HCT116 (cell line): ENCODE results near the gene SAP130. TPM values are rescaled to one million over a fixed set of nuclear protein-coding genes. Genes with fewer than 3 reads are reported as not detected.

ENCODE experiments used
- ATAC-seq: fragments of 200-7000 bp; cut with Tn5 transposase; 2 replicates; pipeline ENCODE4 v1.9.1; 2020; ENCODE audit warnings: mild to moderate bottlenecking, moderate library complexity
- BruUV-seq: library from RNA; stranded (reverse); fragments of 400-500 nt; replicated peaks from 2 replicates; lab custom pipeline; 2021; lab: Mats Ljungman, UMichigan
- CTCF ChIA-PET: fragments of 300-600 bp; sonication (Branson Sonifier 250); formaldehyde crosslinking; loops from one replicate; lab custom pipeline; 2021; ENCODE audit warnings: antibody characterized with exemption; lab: Charles Lee
- POLR2A ChIA-PET: fragments of 300-600, 350-600 bp; sonication (Branson Sonifier 250); formaldehyde crosslinking; loops from one replicate; lab custom pipeline; 2021; ENCODE audit warnings: antibody characterized with exemption; lab: Charles Lee
- RAD21 ChIA-PET, 2 experiments: fragments of 300-600 bp; sonication (Branson Sonifier 250); formaldehyde crosslinking; loops; one replicate each; lab custom pipeline; 2023; ENCODE audit warnings: low total read pairs in 2 of 2; ENCODE audit not compliant: uncharacterized antibody in 2 of 2, unreplicated experiment in 2 of 2, low non-redundant PET in 1 of 2; lab: Charles Lee
- DNase-seq: peaks from one replicate; pipeline ENCODE4 v3.0.0-alpha.2; 2010; ENCODE audit warnings: low read depth, low spot score
- H2AFZ ChIP-seq: fragments of 200-600 bp; shearing (Covaris generic), sonication (generic); 2 replicates; pipeline ENCODE4 v1.6.1; 2017; ENCODE audit warnings: low read depth, mixed run types, mixed read lengths, antibody characterized with exemption, low read length; ENCODE audit not compliant: poor library complexity, severe bottlenecking
- H3K27ac ChIP-seq: 2 replicates; pipeline ENCODE4 v1.5.1; 2012; ENCODE audit warnings: low read depth, low read length
- H3K27me3 ChIP-seq: fragments of 200-600 bp; sonication (generic); 2 replicates; pipeline ENCODE4 v1.6.1; 2016; ENCODE audit warnings: mixed run types, low read length, mixed read lengths; ENCODE audit not compliant: insufficient read depth
- H3K36me3 ChIP-seq, 2 experiments: fragments of 200-500 bp in 1 of 2; fragments of 200-600 bp in 1 of 2; sonication (Bioruptor generic) in 1 of 2; sonication (generic) in 1 of 2; 2 replicates each; pipeline versions ENCODE4 v1.5.1 to v1.6.1; 2014 to 2016; ENCODE audit warnings: low read length in 2 of 2, inconsistent platforms in 1 of 2, mixed read lengths in 1 of 2, mixed run types in 1 of 2; ENCODE audit not compliant: insufficient read depth in 2 of 2, control insufficient read depth in 1 of 2
- H3K4me1 ChIP-seq, 2 experiments: fragments of 200-600 bp in 1 of 2; sonication (generic) in 1 of 2; 2 replicates each; pipeline versions ENCODE4 v1.5.1 to v1.6.1; 2012 to 2017; ENCODE audit warnings: low read length in 2 of 2, inconsistent platforms in 1 of 2, mild to moderate bottlenecking in 1 of 2, mixed read lengths in 1 of 2, mixed run types in 1 of 2, moderate library complexity in 1 of 2; ENCODE audit not compliant: insufficient read depth in 2 of 2, control insufficient read depth in 1 of 2
- H3K4me2 ChIP-seq: fragments of 200-600 bp; sonication (generic); 2 replicates; pipeline ENCODE4 v1.6.1; 2017; ENCODE audit warnings: mixed run types, low read length, mixed read lengths
- H3K4me3 ChIP-seq, 2 experiments: fragments of 200-600 bp in 1 of 2; sonication (generic) in 1 of 2; replicated peaks in 1 of 2; 2 replicates each; pipeline ENCODE4 v1.5.1; 2011 to 2016; ENCODE audit warnings: low read length in 2 of 2, control low read depth in 1 of 2, low read depth in 1 of 2, mild to moderate bottlenecking in 1 of 2, mixed read lengths in 1 of 2, mixed run types in 1 of 2
- H3K79me2 ChIP-seq: fragments of 200-600 bp; sonication (generic); 2 replicates; pipeline ENCODE4 v1.6.1; 2017; ENCODE audit warnings: mild to moderate bottlenecking, mixed run types, low read length, moderate library complexity, mixed read lengths; ENCODE audit not compliant: insufficient read depth
- H3K9ac ChIP-seq: fragments of 200-600 bp; sonication (generic); 2 replicates; pipeline ENCODE4 v1.6.1; 2016; ENCODE audit warnings: low read length, mixed read lengths
- H3K9me2 ChIP-seq: fragments of 200-600 bp; sonication (generic), shearing (Covaris generic); 2 replicates; pipeline ENCODE4 v1.6.1; 2017; ENCODE audit warnings: mixed run types, mild to moderate bottlenecking, moderate library complexity; ENCODE audit not compliant: insufficient read depth
- H3K9me3 ChIP-seq, 2 experiments: fragments of 200-500 bp in 1 of 2; fragments of 200-600 bp in 1 of 2; sonication (Bioruptor generic) in 1 of 2; sonication (generic) in 1 of 2; 2 replicates each; pipeline ENCODE4 v1.6.1; 2014 to 2017; ENCODE audit warnings: low read length in 2 of 2, mixed read lengths in 2 of 2, inconsistent platforms in 1 of 2, low read depth in 1 of 2, mild to moderate bottlenecking in 1 of 2, mixed run types in 1 of 2, moderate library complexity in 1 of 2; ENCODE audit not compliant: control insufficient read depth in 1 of 2, insufficient read depth in 1 of 2
- H4K20me1 ChIP-seq: fragments of 200-600 bp; sonication (generic), shearing (Covaris generic); 2 replicates; pipeline ENCODE4 v1.6.1; 2017; ENCODE audit warnings: mixed run types, mild to moderate bottlenecking, moderate library complexity; ENCODE audit not compliant: insufficient read depth
- CBX3 ChIP-seq: IDR thresholded peaks from 2 replicates; pipeline ENCODE4 v1.6.1; 2012; ENCODE audit warnings: low read depth
- CEBPB ChIP-seq: IDR thresholded peaks from 2 replicates; pipeline ENCODE4 v1.6.1; 2012; ENCODE audit warnings: low read depth
- CTCF ChIP-seq, 3 experiments: fragments of 200-600 bp in 1 of 3; sonication (generic) in 1 of 3; IDR thresholded peaks in 2 of 3; conservative IDR thresholded peaks in 1 of 3; 2 replicates each; pipeline ENCODE4 v1.5.1; 2012 to 2017; ENCODE audit warnings: low read depth in 2 of 3, low read length in 2 of 3, antibody characterized with exemption in 1 of 3, borderline replicate concordance in 1 of 3, control low read depth in 1 of 3, mild to moderate bottlenecking in 1 of 3, mixed read lengths in 1 of 3, mixed run types in 1 of 3, moderate library complexity in 1 of 3; ENCODE audit not compliant: insufficient read depth in 1 of 3
- ELF1 ChIP-seq: IDR thresholded peaks from 2 replicates; pipeline ENCODE4 v1.6.1; 2012; ENCODE audit warnings: low read depth, borderline replicate concordance
- EZH2 ChIP-seq: fragments of 200-600 bp; sonication (generic); IDR thresholded peaks from 2 replicates; pipeline ENCODE4 v1.6.1; 2017; ENCODE audit warnings: antibody characterized with exemption, mixed run types
- EZH2phosphoT487 ChIP-seq: fragments of 200-600 bp; IDR thresholded peaks from 2 replicates; pipeline ENCODE4 v1.6.1; 2018; ENCODE audit warnings: antibody characterized with exemption, borderline replicate concordance
- FOSL1 ChIP-seq: IDR thresholded peaks from 2 replicates; pipeline ENCODE4 v1.6.1; 2012; ENCODE audit warnings: low read depth
- MAX ChIP-seq: IDR thresholded peaks from 2 replicates; pipeline ENCODE4 v1.6.1; 2012
- POLR2A ChIP-seq: IDR thresholded peaks from 2 replicates; pipeline ENCODE4 v1.7.0; 2011; ENCODE audit warnings: borderline replicate concordance; ENCODE audit not compliant: insufficient read depth, insufficient read length; ENCODE audit errors: extremely low read depth
- POLR2AphosphoS5 ChIP-seq: IDR thresholded peaks from 2 replicates; pipeline ENCODE4 v1.6.1; 2011; ENCODE audit warnings: mild to moderate bottlenecking, low read depth, low read length, moderate library complexity
- RAD21 ChIP-seq: IDR thresholded peaks from 2 replicates; pipeline ENCODE4 v1.6.1; 2012; ENCODE audit warnings: low read depth, mild to moderate bottlenecking
- SIN3A ChIP-seq: IDR thresholded peaks from 2 replicates; pipeline ENCODE4 v1.6.1; 2012; ENCODE audit warnings: low read depth
- SP1 ChIP-seq: IDR thresholded peaks from 2 replicates; pipeline ENCODE4 v1.6.1; 2012; ENCODE audit warnings: low read depth
- SRF ChIP-seq: IDR thresholded peaks from 2 replicates; pipeline ENCODE4 v1.6.1; 2012; ENCODE audit warnings: low read depth
- TCF7L2 ChIP-seq: IDR thresholded peaks from 2 replicates; pipeline ENCODE4 v1.7.0; 2011; ENCODE audit warnings: borderline replicate concordance, inconsistent platforms; ENCODE audit not compliant: insufficient read depth, insufficient read length; ENCODE audit errors: extremely low read depth
- YY1 ChIP-seq: IDR thresholded peaks from 2 replicates; pipeline ENCODE4 v1.6.1; 2011; ENCODE audit warnings: low read length, low read depth, moderate library complexity, mild to moderate bottlenecking; ENCODE audit not compliant: insufficient replicate concordance; ENCODE audit errors: extremely low read depth
- ZBTB33 ChIP-seq: IDR thresholded peaks from 2 replicates; pipeline ENCODE4 v1.6.1; 2011; ENCODE audit warnings: mild to moderate bottlenecking, low read length, moderate library complexity; ENCODE audit not compliant: insufficient replicate concordance; ENCODE audit errors: extremely low read depth
- ZFX ChIP-seq: fragments of 450-650 bp; IDR thresholded peaks from 2 replicates; pipeline ENCODE4 v1.6.1; 2017
- ZNF274 ChIP-seq: fragments of 200-500 bp; sonication (Bioruptor generic); IDR thresholded peaks from 2 replicates; pipeline ENCODE4 v1.6.1; 2014; ENCODE audit warnings: mild to moderate bottlenecking, low read depth, low read length, inconsistent platforms
- intact Hi-C: fragments of 100-400 bp; cut with micrococcal nuclease; formaldehyde crosslinking; loops from 2 replicates; pipeline ENCODE4 v1.10.0; 2022
- total RNA-seq: library from RNA; stranded (reverse); gene quantifications from one replicate; pipeline ENCODE4 v1.2.1, GENCODE V29; 2021; ENCODE audit not compliant: unreplicated experiment
- TF ChIP-seq, protein P1 (sequence below): IDR thresholded peaks from 2 replicates; pipeline ENCODE4 v1.6.1; 2012

Gene SAP130
- total RNA-seq, 1 experiment from 2014 or later: 29.5 TPM

DNA sequence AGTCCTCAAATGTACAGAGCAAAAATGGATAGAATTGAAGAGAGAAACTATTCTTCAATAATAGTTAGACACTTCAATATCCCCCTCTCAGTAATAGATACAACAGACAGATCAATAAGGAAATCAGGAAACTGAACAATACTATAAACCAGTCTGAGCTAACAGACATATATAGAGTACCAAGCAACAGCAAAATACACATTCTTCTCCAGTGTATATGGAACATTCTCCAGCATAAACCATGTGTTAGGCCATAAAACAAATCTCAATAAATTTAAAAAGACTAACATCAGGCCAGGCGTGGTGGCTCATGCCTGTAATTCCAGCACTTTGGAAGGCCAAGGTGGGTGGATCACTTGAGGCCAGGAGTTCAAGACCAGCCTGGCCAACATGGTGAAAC is 98.4 kb downstream of the SAP130 start:
- no peak overlapping the region for H3K4me3 ChIP-seq
- intact Hi-C loops: no loop called here
- RAD21 ChIA-PET: no interaction called here
- no peaks in the 10 kb centered on the region for H3K9me2 ChIP-seq
- H3K27me3 ChIP-seq: no peaks in the 10 kb centered on the region
- no TSS peak for BruUV-seq
- H3K9me3 ChIP-seq: no peaks in the 10 kb centered on the region
- peaks cover 0 to 5% of the 10 kb centered on the region in 2 experiments; a peak in 2 of 4 replicates for H3K4me1 ChIP-seq
- TF ChIP-seq YY1 (no peak), MAX (no peak), SRF (no peak), TCF7L2 (no peak), ZFX (no peak), POLR2AphosphoS5 (no peak), POLR2A (no peak), CBX3 (no peak), ZNF274 (no peak), RAD21 (no peak), ELF1 (no peak), EZH2 (no peak), CEBPB (no peak), SIN3A (no peak), CTCF (IDR thresholded peaks at IDR 0.05 in 2 of 3, conservative IDR thresholded peaks at IDR 0.05 in 1 of 3; ENCODE audit: borderline replicate concordance in 1 of 3, insufficient read depth in 1 of 3, low read depth in 2 of 3, low read length in 2 of 3) (no peak), ZBTB33 (no peak), FOSL1 (no peak), SP1 (no peak), EZH2phosphoT487 (no peak)
- TF ChIP-seq, protein P1, sequence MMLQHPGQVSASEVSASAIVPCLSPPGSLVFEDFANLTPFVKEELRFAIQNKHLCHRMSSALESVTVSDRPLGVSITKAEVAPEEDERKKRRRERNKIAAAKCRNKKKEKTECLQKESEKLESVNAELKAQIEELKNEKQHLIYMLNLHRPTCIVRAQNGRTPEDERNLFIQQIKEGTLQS: no peak
- CTCF ChIA-PET: no interaction called here
- H2AFZ ChIP-seq: no peak overlapping the region
- ATAC-seq: no peak
- H3K9ac ChIP-seq: no peak overlapping the region
- no peak overlapping the region for H3K27ac ChIP-seq
- no peaks in the 10 kb centered on the region for H3K36me3 ChIP-seq
- no peaks in the 10 kb centered on the region for H4K20me1 ChIP-seq
- DNase-seq: no peak
- POLR2A ChIA-PET: no interaction called here
- H3K4me2 ChIP-seq: no peak overlapping the region
- no peaks in the 10 kb centered on the region for H3K79me2 ChIP-seq
